Liver (tissue), 3 donors: ENCODE data around the gene P2RY12.

Experiments
- CTCF ChIP-seq: fragments of 150-350 bp; IDR thresholded peaks from 2 replicates; pipeline ENCODE4 v1.5.1; 2017; ENCODE audit warnings: improper control_type of control experiment, low read depth, low read length; ENCODE audit not compliant: missing input control
- EGR1 ChIP-seq, 2 donors: IDR thresholded peaks; 2 replicates each; pipeline ENCODE4 v1.6.1; 2016 to 2018; ENCODE audit warnings: antibody characterized with exemption in 2 of 2, low read depth in 2 of 2
- FOXA1 ChIP-seq: IDR thresholded peaks from 2 replicates; pipeline ENCODE4 v1.6.1; 2016; ENCODE audit warnings: antibody characterized with exemption
- GABPA ChIP-seq, 2 donors: IDR thresholded peaks in 1 of 2; conservative IDR thresholded peaks in 1 of 2; 2 replicates each; pipeline ENCODE4 v1.6.1; 2016; ENCODE audit warnings: antibody characterized with exemption in 2 of 2, mild to moderate bottlenecking in 1 of 2, moderate library complexity in 1 of 2
- NR2F2 ChIP-seq: IDR thresholded peaks from 2 replicates; pipeline ENCODE4 v1.6.1; 2016; ENCODE audit warnings: antibody characterized with exemption
- RAD21 ChIP-seq, 2 donors: IDR thresholded peaks; 2 replicates each; pipeline ENCODE4 v1.6.1; 2016; ENCODE audit warnings: antibody characterized with exemption in 2 of 2, mild to moderate bottlenecking in 2 of 2
- RXRA ChIP-seq, 2 donors: IDR thresholded peaks; 2 replicates each; pipeline ENCODE4 v1.6.1; 2017 to 2018; ENCODE audit warnings: antibody characterized with exemption in 2 of 2, mild to moderate bottlenecking in 1 of 2
- SP1 ChIP-seq: IDR thresholded peaks from 2 replicates; pipeline ENCODE4 v1.6.1; 2018; ENCODE audit warnings: antibody characterized with exemption, mild to moderate bottlenecking
- TAF1 ChIP-seq: conservative IDR thresholded peaks from 2 replicates; pipeline ENCODE4 v1.6.1; 2016; ENCODE audit warnings: antibody characterized with exemption, mild to moderate bottlenecking
- YY1 ChIP-seq: IDR thresholded peaks from 2 replicates; pipeline ENCODE4 v1.6.1; 2016; ENCODE audit warnings: antibody characterized with exemption, mild to moderate bottlenecking
- TF ChIP-seq, protein P1 (sequence below): IDR thresholded peaks from 2 replicates; pipeline ENCODE4 v1.6.1; 2016; ENCODE audit warnings: antibody characterized with exemption, mild to moderate bottlenecking
- donor health status: healthy.
- donor health status: healthy.

GRCh38 chr3:151315846-151316245, 68.7 kb downstream of the P2RY12 start:
- no peak for TF ChIP-seq RAD21 (IDR thresholded peaks at IDR 0.05)
- no peak for TF ChIP-seq CTCF
- no peak for TF ChIP-seq EGR1 (IDR thresholded peaks at IDR 0.05; ENCODE audit: low read depth in 2 of 2)
- no peak for TF ChIP-seq RXRA (IDR thresholded peaks at IDR 0.05)
- TF ChIP-seq, protein P1, sequence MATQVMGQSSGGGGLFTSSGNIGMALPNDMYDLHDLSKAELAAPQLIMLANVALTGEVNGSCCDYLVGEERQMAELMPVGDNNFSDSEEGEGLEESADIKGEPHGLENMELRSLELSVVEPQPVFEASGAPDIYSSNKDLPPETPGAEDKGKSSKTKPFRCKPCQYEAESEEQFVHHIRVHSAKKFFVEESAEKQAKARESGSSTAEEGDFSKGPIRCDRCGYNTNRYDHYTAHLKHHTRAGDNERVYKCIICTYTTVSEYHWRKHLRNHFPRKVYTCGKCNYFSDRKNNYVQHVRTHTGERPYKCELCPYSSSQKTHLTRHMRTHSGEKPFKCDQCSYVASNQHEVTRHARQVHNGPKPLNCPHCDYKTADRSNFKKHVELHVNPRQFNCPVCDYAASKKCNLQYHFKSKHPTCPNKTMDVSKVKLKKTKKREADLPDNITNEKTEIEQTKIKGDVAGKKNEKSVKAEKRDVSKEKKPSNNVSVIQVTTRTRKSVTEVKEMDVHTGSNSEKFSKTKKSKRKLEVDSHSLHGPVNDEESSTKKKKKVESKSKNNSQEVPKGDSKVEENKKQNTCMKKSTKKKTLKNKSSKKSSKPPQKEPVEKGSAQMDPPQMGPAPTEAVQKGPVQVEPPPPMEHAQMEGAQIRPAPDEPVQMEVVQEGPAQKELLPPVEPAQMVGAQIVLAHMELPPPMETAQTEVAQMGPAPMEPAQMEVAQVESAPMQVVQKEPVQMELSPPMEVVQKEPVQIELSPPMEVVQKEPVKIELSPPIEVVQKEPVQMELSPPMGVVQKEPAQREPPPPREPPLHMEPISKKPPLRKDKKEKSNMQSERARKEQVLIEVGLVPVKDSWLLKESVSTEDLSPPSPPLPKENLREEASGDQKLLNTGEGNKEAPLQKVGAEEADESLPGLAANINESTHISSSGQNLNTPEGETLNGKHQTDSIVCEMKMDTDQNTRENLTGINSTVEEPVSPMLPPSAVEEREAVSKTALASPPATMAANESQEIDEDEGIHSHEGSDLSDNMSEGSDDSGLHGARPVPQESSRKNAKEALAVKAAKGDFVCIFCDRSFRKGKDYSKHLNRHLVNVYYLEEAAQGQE, result no peak
- TF ChIP-seq GABPA (IDR thresholded peaks at IDR 0.05 in 1 of 2, conservative IDR thresholded peaks at IDR 0.05 in 1 of 2), result no peak
- TF ChIP-seq FOXA1, result no peak
- no peak for TF ChIP-seq NR2F2
- TF ChIP-seq YY1, result no peak
- no peak for TF ChIP-seq SP1
- no peak for TF ChIP-seq TAF1
